ENCODE results near the gene BBS9. TPM values are rescaled to one million over a fixed set of nuclear protein-coding genes. Genes with fewer than 3 reads are reported as not detected.

The BBS9 gene
- total RNA-seq, 1 experiment from 2014 or later, result 4.7 TPM

GRCh38 chr7:33195264-33195663, 65.9 kb downstream of the BBS9 start:
- Histone ChIP-seq H3K9me3 (no peaks in the 10 kb centered on the region), H3K4me3 (ENCODE audit: low read depth, low read length) (no peak overlapping the region), H3K4me1 (no peaks in the 10 kb centered on the region), H3K36me3 (ENCODE audit: control insufficient read depth, insufficient read depth, low read length) (no peaks in the 10 kb centered on the region), H3K27me3 (replicated peaks; ENCODE audit: control insufficient read depth, insufficient read depth, low read length) (no peaks in the 10 kb centered on the region)
- Mint-ChIP-seq H3K9me3 (ENCODE audit: unreplicated experiment) (no peaks in the 10 kb centered on the region), H3K36me3 (ENCODE audit: insufficient read depth, unreplicated experiment) (no peaks in the 10 kb centered on the region), H3K27ac (ENCODE audit: unreplicated experiment) (no peak overlapping the region), H3K4me3 (ENCODE audit: unreplicated experiment) (no peak overlapping the region), H3K27me3 (ENCODE audit: insufficient read depth, unreplicated experiment) (peaks cover 2% of the 10 kb centered on the region), H3K4me1 (ENCODE audit: low read depth, unreplicated experiment) (peaks cover 5% of the 10 kb centered on the region)
- CTCF ChIA-PET, result no interaction called here
- POLR2A ChIA-PET, result no interaction called here
- intact Hi-C loops (cut with micrococcal nuclease; ENCODE audit: unreplicated experiment), result no loop called here
- no peak for TF ChIP-seq CTCF (IDR thresholded peaks at IDR 0.05; ENCODE audit: insufficient read depth in 1 of 2, low read depth in 1 of 2, low read length in 1 of 2, severe bottlenecking in 1 of 2, unreplicated experiment in 1 of 2)
- DNase-seq, result no peak
- no TSS peak for BruUV-seq (replicated peaks)

GRCh38 chr7:33196221-33196620, 66.9 kb downstream of the BBS9 start:
- Mint-ChIP-seq H3K36me3 (ENCODE audit: insufficient read depth, unreplicated experiment) (no peaks in the 10 kb centered on the region), H3K27ac (ENCODE audit: unreplicated experiment) (no peak overlapping the region), H3K9me3 (ENCODE audit: unreplicated experiment) (no peaks in the 10 kb centered on the region), H3K4me1 (ENCODE audit: low read depth, unreplicated experiment) (peaks cover 1% of the 10 kb centered on the region), H3K4me3 (ENCODE audit: unreplicated experiment) (no peak overlapping the region), H3K27me3 (ENCODE audit: insufficient read depth, unreplicated experiment) (peaks cover 3% of the 10 kb centered on the region)
- H3K27me3 ChIP-seq (replicated peaks; ENCODE audit: control insufficient read depth, insufficient read depth, low read length), result no peaks in the 10 kb centered on the region
- no peak for TF ChIP-seq CTCF (IDR thresholded peaks at IDR 0.05; ENCODE audit: insufficient read depth in 1 of 2, low read depth in 1 of 2, low read length in 1 of 2, severe bottlenecking in 1 of 2, unreplicated experiment in 1 of 2)
- no peaks in the 10 kb centered on the region for H3K9me3 ChIP-seq
- H3K36me3 ChIP-seq (ENCODE audit: control insufficient read depth, insufficient read depth, low read length), result no peaks in the 10 kb centered on the region
- no peak for DNase-seq
- H3K4me3 ChIP-seq (ENCODE audit: low read depth, low read length), result no peak overlapping the region
- ChIA-PET POLR2A (no interaction called here), CTCF (no interaction called here)
- H3K4me1 ChIP-seq, result no peaks in the 10 kb centered on the region
- BruUV-seq (replicated peaks), result no TSS peak
- intact Hi-C loops (cut with micrococcal nuclease; ENCODE audit: unreplicated experiment), result no loop called here

- POLR2A ChIA-PET, result no interaction called here
- no peaks in the 10 kb centered on the region for H3K36me3 ChIP-seq (ENCODE audit: control insufficient read depth, insufficient read depth, low read length)
- no peak for DNase-seq
- H3K4me1 ChIP-seq, result no peaks in the 10 kb centered on the region
- H3K4me1 Mint-ChIP-seq (ENCODE audit: low read depth, unreplicated experiment), result no peaks in the 10 kb centered on the region
- intact Hi-C loops (cut with micrococcal nuclease; ENCODE audit: unreplicated experiment), result no loop called here
- H3K9me3 Mint-ChIP-seq (ENCODE audit: unreplicated experiment), result no peaks in the 10 kb centered on the region
- H3K9me3 ChIP-seq, result no peaks in the 10 kb centered on the region
- H3K27ac Mint-ChIP-seq (ENCODE audit: unreplicated experiment), result no peak overlapping the region
- H3K4me3 ChIP-seq (ENCODE audit: low read depth, low read length), result no peak overlapping the region
- H3K27me3 Mint-ChIP-seq (ENCODE audit: insufficient read depth, unreplicated experiment), result peaks cover 7% of the 10 kb centered on the region
- H3K4me3 Mint-ChIP-seq (ENCODE audit: unreplicated experiment), result no peak overlapping the region
- no TSS peak for BruUV-seq (replicated peaks)
- CTCF ChIA-PET, result no interaction called here
- H3K27me3 ChIP-seq (replicated peaks; ENCODE audit: control insufficient read depth, insufficient read depth, low read length), result no peaks in the 10 kb centered on the region
- TF ChIP-seq CTCF (IDR thresholded peaks at IDR 0.05; ENCODE audit: insufficient read depth in 1 of 2, low read depth in 1 of 2, low read length in 1 of 2, severe bottlenecking in 1 of 2, unreplicated experiment in 1 of 2), result no peak
- H3K36me3 Mint-ChIP-seq (ENCODE audit: insufficient read depth, unreplicated experiment), result no peaks in the 10 kb centered on the region
Measured at GRCh38 chr7:33200282-33200681, 70.9 kb downstream of the BBS9 start.
